ENCODE data around the gene OTUD7B. TPM values are rescaled to one million over a fixed set of nuclear protein-coding genes. Genes with fewer than 3 reads are reported as not detected.

The OTUD7B gene
- total and polyA plus RNA-seq, 12 donors = 5.7 to 45.7 (median 19.8) TPM

DNA sequence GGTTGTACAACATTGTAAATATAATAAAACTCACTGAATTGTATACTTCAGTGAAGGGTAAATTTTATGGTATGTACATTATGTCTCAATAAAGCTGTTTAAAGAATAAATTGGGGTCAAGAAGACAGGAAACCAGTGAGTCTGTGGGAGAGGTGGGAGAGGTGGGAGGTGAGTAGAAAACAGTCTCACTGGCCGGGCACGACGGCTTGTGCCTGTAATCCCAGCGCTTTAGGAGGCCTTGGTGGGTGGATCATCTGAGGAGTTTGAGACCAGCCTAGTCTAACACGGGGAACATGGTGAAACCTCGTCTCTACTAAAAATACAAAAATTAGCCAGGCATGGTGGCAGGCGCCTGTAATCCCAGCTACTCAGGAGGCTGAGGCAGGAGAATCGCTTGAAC lies 78.1 kb downstream of the OTUD7B start:
- H3K27ac ChIP-seq = no peak overlapping the region
- TF ChIP-seq, protein P1, sequence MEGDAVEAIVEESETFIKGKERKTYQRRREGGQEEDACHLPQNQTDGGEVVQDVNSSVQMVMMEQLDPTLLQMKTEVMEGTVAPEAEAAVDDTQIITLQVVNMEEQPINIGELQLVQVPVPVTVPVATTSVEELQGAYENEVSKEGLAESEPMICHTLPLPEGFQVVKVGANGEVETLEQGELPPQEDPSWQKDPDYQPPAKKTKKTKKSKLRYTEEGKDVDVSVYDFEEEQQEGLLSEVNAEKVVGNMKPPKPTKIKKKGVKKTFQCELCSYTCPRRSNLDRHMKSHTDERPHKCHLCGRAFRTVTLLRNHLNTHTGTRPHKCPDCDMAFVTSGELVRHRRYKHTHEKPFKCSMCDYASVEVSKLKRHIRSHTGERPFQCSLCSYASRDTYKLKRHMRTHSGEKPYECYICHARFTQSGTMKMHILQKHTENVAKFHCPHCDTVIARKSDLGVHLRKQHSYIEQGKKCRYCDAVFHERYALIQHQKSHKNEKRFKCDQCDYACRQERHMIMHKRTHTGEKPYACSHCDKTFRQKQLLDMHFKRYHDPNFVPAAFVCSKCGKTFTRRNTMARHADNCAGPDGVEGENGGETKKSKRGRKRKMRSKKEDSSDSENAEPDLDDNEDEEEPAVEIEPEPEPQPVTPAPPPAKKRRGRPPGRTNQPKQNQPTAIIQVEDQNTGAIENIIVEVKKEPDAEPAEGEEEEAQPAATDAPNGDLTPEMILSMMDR (IDR thresholded peaks at IDR 0.05) = no peak
- no peak for TF ChIP-seq POLR2A (IDR thresholded peaks at IDR 0.05)
- H3K4me3 ChIP-seq = no peak overlapping the region
- no peaks in the 10 kb centered on the region for H3K9me3 ChIP-seq (replicated peaks in 1 of 3)
- H3K27me3 ChIP-seq = no peaks in the 10 kb centered on the region
- intact Hi-C loops (cut with DNase I) = no loop called here
- 88 to 93% (median 90%) methylated on average over 8 of the region's 8 CpGs for whole genome bisulfite sequencing, 4 donors
- H3K4me1 ChIP-seq (replicated peaks in 1 of 2) = peaks cover 20 to 40% of the 10 kb centered on the region in 2 donors
- peaks cover 0 to 12% of the 10 kb centered on the region in 2 donors for H3K36me3 ChIP-seq (replicated peaks in 1 of 2)
- no peak for DNase-seq

DNA sequence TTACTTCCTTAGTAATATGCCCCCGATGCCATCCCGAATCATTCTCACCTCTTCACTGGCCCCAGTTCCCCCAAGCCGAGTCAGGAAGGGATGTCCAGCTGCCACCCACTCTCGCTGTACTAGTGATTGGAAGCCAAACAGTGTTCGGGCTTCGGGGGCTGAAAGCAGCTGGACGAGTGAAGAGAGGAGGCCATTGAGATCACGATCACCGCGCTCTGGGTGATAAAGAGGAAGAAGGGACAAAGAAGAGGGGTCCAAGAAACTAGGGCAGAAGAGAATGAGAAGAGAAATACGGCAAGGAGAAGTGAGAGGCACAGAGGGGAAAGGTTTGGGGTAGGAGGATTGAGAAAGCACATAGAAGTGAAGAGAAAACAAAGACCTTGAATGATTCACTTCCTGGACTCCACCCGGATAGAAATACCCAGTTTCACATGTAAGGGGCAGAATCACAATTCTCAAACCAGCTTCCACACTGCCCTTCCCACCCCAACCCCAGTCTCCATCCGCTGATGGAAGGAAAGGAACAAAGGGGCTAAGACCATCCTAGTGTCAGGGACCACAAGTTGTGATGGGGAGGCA lies 79.2 kb downstream of the OTUD7B start:
- Histone ChIP-seq H3K4me3 (no peak overlapping the region), H3K27me3 (no peaks in the 10 kb centered on the region), H3K27ac (peak overlapping the region in 4 of 5 donors; percentile 11 to 64 (median 34)), H3K36me3 (replicated peaks in 1 of 2) (peaks cover 0 to 13% of the 10 kb centered on the region in 2 donors), H3K9me3 (replicated peaks in 1 of 3) (no peaks in the 10 kb centered on the region), H3K4me1 (replicated peaks in 1 of 2) (peaks cover 21 to 42% of the 10 kb centered on the region in 2 donors)
- TF ChIP-seq, protein P1 (IDR thresholded peaks at IDR 0.05) = no peak
- no peak for TF ChIP-seq POLR2A (IDR thresholded peaks at IDR 0.05)
- WGBS, 4 donors = 68 to 82% (median 74%) methylated on average over 13 of the region's 13 CpGs
- DNase-seq = no peak
- intact Hi-C loops (cut with DNase I) = no loop called here

DNA sequence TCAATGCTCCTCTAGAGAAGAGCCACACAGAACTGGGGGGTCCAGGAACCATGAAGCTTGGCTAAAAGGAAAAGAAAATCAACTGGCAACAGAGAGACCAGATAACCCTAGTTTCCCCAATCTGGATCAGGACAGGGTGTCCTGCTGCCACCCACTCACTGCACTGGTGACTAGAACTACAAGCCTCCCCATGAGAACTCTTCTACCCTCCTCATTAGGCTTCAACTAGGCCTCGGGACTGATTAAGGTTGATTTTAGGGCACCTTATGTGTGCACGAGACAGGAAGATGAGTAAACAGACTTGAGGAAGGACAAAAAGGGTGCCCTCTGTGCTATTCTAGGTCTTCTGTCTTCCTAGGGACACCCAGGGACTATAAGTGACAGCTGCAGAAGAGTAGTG lies 80.7 kb downstream of the OTUD7B start:
- Histone ChIP-seq H3K27ac (peak overlapping the region in 1 of 5 donors; percentile 33), H3K4me3 (no peak overlapping the region), H3K27me3 (no peaks in the 10 kb centered on the region), H3K36me3 (replicated peaks in 1 of 2) (peaks cover 0 to 28% of the 10 kb centered on the region in 2 donors), H3K4me1 (replicated peaks in 1 of 2) (peaks cover 13 to 43% of the 10 kb centered on the region in 2 donors), H3K9me3 (replicated peaks in 1 of 3) (no peaks in the 10 kb centered on the region)
- no peak for TF ChIP-seq POLR2A (IDR thresholded peaks at IDR 0.05)
- TF ChIP-seq, protein P1 (IDR thresholded peaks at IDR 0.05) = no peak
- WGBS, 4 donors = 65 to 83% (median 74%) methylated on average over 2 of the region's 2 CpGs
- no peak for DNase-seq
- intact Hi-C loops (cut with DNase I) = no loop called here

DNA sequence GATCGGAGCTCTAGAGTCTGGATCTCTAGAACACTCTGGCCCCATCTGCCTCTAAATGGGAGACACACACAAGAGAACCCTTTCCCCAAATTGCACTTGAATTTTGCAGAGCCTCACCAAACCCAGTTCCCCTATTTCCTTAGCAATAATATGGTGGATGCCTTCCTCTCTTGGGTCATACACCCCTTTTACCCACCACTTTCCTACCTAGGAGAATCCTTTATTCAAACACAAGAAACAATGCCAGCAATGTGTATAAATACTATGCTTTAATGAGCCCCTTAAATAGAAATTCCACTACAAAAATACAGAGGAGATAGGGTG lies 82.2 kb downstream of the OTUD7B start:
- Histone ChIP-seq H3K4me1 (replicated peaks in 1 of 2) (peaks cover 13 to 46% of the 10 kb centered on the region in 2 donors), H3K9me3 (replicated peaks in 1 of 3) (no peaks in the 10 kb centered on the region), H3K27ac (peak overlapping the region; percentile 87 to 97 (median 96)), H3K27me3 (no peaks in the 10 kb centered on the region), H3K4me3 (peak overlapping the region in 2 of 4 donors; percentile 82 to 96), H3K36me3 (replicated peaks in 1 of 2) (peaks cover 0 to 41% of the 10 kb centered on the region in 2 donors)
- WGBS, 4 donors = 0 to 20% (median 8%) methylated on average over 1 of the region's 1 CpG; no CpG with 5 or more reads in 1 of the 4 donors
- intact Hi-C loops (cut with DNase I) = no loop called here
- DNase-seq = no peak
- TF ChIP-seq, protein P1 (IDR thresholded peaks at IDR 0.05) = no peak
- TF ChIP-seq POLR2A (IDR thresholded peaks at IDR 0.05) = no peak

Measured in adrenal gland (tissue), 12 donors.